Renal cortical epithelial cell (primary cell): ENCODE results near the gene SPTBN2. TPM values are rescaled to one million over a fixed set of nuclear protein-coding genes. Genes with fewer than 3 reads are reported as not detected.
"Not testable (repeated sequence)": the region's sequence is repeated elsewhere in the genome, so short reads cannot be mapped to it uniquely, and the experiment has no call there.

ENCODE experiments used
- DNase-seq: peaks from one replicate; pipeline ENCODE4 v3.0.0-alpha.2; 2011; ENCODE audit warnings: low read depth
- total RNA-seq: library from RNA; depleted of rRNA; stranded (reverse); fragments of >200 nt; gene quantifications from 2 replicates; pipeline ENCODE4 v1.2.3, GENCODE V29; 2014

The SPTBN2 gene
- total RNA-seq, 1 donor from 2014 or later = 208 TPM

- not testable (repeated sequence) for DNase-seq
These were observed 4.8 kb downstream of the SPTBN2 start for GRCh38 chr11:66724167-66724566.

GRCh38 chr11:66723693-66724092 is 5.3 kb downstream of the SPTBN2 start:
- no peak for DNase-seq

GRCh38 chr11:66722745-66723651 is 6.0 kb downstream of the SPTBN2 start:
- no peak for DNase-seq

GRCh38 chr11:66721939-66722338 is 7.1 kb downstream of the SPTBN2 start:
- no peak for DNase-seq

GRCh38 chr11:66720899-66721470 is 8.0 kb downstream of the SPTBN2 start:
- DNase-seq = no peak

- peak; percentile 85 for DNase-seq
These were observed 8.7 kb downstream of the SPTBN2 start for GRCh38 chr11:66720223-66720898.

- DNase-seq = no peak
These were observed 9.7 kb downstream of the SPTBN2 start for GRCh38 chr11:66719111-66719872.

- DNase-seq = no peak
These were observed 10.6 kb downstream of the SPTBN2 start for GRCh38 chr11:66718320-66718971.

GRCh38 chr11:66717925-66718319 is 11.1 kb downstream of the SPTBN2 start:
- no peak for DNase-seq

- no peak for DNase-seq
These were observed 12.0 kb downstream of the SPTBN2 start for GRCh38 chr11:66716996-66717395.

- no peak for DNase-seq
These were observed 13.5 kb downstream of the SPTBN2 start for GRCh38 chr11:66715346-66716085.

- no peak for DNase-seq
These were observed 15.1 kb downstream of the SPTBN2 start for GRCh38 chr11:66713746-66714480.

- no peak for DNase-seq
These were observed 18.6 kb downstream of the SPTBN2 start for GRCh38 chr11:66710384-66710930.

- DNase-seq = no peak
These were observed 20.3 kb downstream of the SPTBN2 start for GRCh38 chr11:66708701-66709100.

GRCh38 chr11:66708094-66708493 is 20.9 kb downstream of the SPTBN2 start:
- DNase-seq = no peak

GRCh38 chr11:66707486-66707885 is 21.5 kb downstream of the SPTBN2 start:
- DNase-seq = no peak

GRCh38 chr11:66706989-66707388 is 22.0 kb downstream of the SPTBN2 start:
- DNase-seq = no peak

GRCh38 chr11:66705587-66706335 is 23.3 kb downstream of the SPTBN2 start:
- no peak for DNase-seq
